Lung (tissue), 12 donors: ENCODE measurements around the gene PRDM16. TPM values are rescaled to one million over a fixed set of nuclear protein-coding genes. Genes with fewer than 3 reads are reported as not detected.

Experiments
- ATAC-seq: fragments of 200-7000 bp; cut with Tn5 transposase; one replicate; pipeline ENCODE4 v1.9.1; 2020; ENCODE audit warnings: moderate number of reproducible peaks; ENCODE audit not compliant: insufficient read depth, low FRiP score
- DNase-seq, 3 donors: peaks; one replicate each; pipeline ENCODE4 v3.0.0-alpha.2; 2013 to 2017
- H3K27ac ChIP-seq, 2 donors: one replicate each; pipeline ENCODE4 v1.5.1; 2013; ENCODE audit warnings: mild to moderate bottlenecking in 2 of 2, moderate library complexity in 2 of 2, control low read depth in 1 of 2, inconsistent platforms in 1 of 2, low read depth in 1 of 2, low read length in 1 of 2
- H3K27me3 ChIP-seq, 3 donors: one replicate each; pipeline ENCODE4 v1.5.1; 2013; ENCODE audit warnings: low read length in 2 of 3; ENCODE audit not compliant: control insufficient read depth in 3 of 3, insufficient read depth in 3 of 3
- H3K36me3 ChIP-seq, 4 donors: one replicate each; pipeline ENCODE4 v1.5.1; 2013; ENCODE audit warnings: low read length in 4 of 4, mild to moderate bottlenecking in 1 of 4, moderate library complexity in 1 of 4; ENCODE audit not compliant: control insufficient read depth in 4 of 4, insufficient read depth in 4 of 4
- H3K4me1 ChIP-seq, 5 donors: one replicate each; pipeline ENCODE4 v1.5.1; 2013; ENCODE audit warnings: low read length in 5 of 5, mild to moderate bottlenecking in 2 of 5, moderate library complexity in 1 of 5; ENCODE audit not compliant: control insufficient read depth in 5 of 5, insufficient read depth in 5 of 5
- H3K4me3 ChIP-seq: one replicate; pipeline ENCODE4 v1.5.1; 2013; ENCODE audit warnings: mild to moderate bottlenecking, control low read depth, moderate library complexity
- H3K9ac ChIP-seq, 2 donors: one replicate each; pipeline ENCODE4 v1.5.1; 2013; ENCODE audit warnings: low read length in 2 of 2, control low read depth in 1 of 2; ENCODE audit not compliant: insufficient read depth in 1 of 2
- H3K9me3 ChIP-seq, 4 donors: one replicate each; pipeline ENCODE4 v1.5.1; 2013; ENCODE audit warnings: low read length in 3 of 4, mild to moderate bottlenecking in 1 of 4, moderate library complexity in 1 of 4; ENCODE audit not compliant: control insufficient read depth in 4 of 4, insufficient read depth in 3 of 4
- WGBS, 2 donors: extraction: QIAGEN DNeasy Blood & Tissue Kit; methylation state at CpG; one replicate each; pipeline ENCODE4 v1.1.7; 2013; 5-methylcytosine and 5-hydroxymethylcytosine counted together
- polyA plus RNA-seq, 2 donors: library from polyadenylated mRNA; stranded (reverse); fragments of 200-250 nt; gene quantifications; one replicate each; pipeline ENCODE4 v1.2.1, GENCODE V29; 2013
- total RNA-seq, 2 donors: library from RNA; depleted of rRNA in 1 of 2; stranded (reverse); fragments of >200 nt in 1 of 2; gene quantifications; one replicate each; pipeline ENCODE4 v1.2.1, GENCODE V29; 2014 to 2021
- TF ChIP-seq, protein P1 (sequence below): IDR thresholded peaks from 2 replicates; pipeline ENCODE4 v1.5.1; 2012; ENCODE audit warnings: mild to moderate bottlenecking; ENCODE audit errors: control extremely low read depth, extremely low read depth
- donor health status: control.
- donor health status: control.
- donor health status: Bipolar disorder and iron deficiency.
- donor health status: healthy.
- donor health status: DM: yes; HTN: yes; CAD: no.

The PRDM16 gene
- total and polyA plus RNA-seq, 4 donors: 2.4 to 36.5 (median 13.1) TPM

DNA sequence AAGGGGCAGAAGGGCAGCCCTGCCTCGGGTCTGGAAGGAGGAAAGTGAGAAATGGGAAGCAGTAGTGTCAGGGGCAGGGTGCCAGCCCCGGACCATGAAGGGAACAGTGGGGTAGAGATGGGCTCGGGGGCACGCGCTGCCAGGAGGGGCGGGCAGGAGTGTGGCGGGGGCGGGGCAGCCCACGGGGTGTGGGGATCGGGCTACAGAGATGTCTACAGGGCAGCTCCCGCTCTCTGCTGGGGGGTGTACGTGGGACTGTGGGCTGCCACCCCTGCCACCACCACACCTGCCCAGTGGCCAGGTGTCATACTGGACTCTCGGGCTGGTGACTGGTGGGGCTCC is 392.9 kb downstream of the PRDM16 start:
- Histone ChIP-seq H3K27me3 (no peaks in the 10 kb centered on the region), H3K9ac (no peak overlapping the region), H3K27ac (no peak overlapping the region), H3K36me3 (no peaks in the 10 kb centered on the region), H3K9me3 (no peaks in the 10 kb centered on the region), H3K4me3 (no peak overlapping the region), H3K4me1 (peaks cover 0 to 11% (median 4%) of the 10 kb centered on the region in 5 donors)
- DNase-seq (no peak), ATAC-seq (no peak)
- TF ChIP-seq, protein P1, sequence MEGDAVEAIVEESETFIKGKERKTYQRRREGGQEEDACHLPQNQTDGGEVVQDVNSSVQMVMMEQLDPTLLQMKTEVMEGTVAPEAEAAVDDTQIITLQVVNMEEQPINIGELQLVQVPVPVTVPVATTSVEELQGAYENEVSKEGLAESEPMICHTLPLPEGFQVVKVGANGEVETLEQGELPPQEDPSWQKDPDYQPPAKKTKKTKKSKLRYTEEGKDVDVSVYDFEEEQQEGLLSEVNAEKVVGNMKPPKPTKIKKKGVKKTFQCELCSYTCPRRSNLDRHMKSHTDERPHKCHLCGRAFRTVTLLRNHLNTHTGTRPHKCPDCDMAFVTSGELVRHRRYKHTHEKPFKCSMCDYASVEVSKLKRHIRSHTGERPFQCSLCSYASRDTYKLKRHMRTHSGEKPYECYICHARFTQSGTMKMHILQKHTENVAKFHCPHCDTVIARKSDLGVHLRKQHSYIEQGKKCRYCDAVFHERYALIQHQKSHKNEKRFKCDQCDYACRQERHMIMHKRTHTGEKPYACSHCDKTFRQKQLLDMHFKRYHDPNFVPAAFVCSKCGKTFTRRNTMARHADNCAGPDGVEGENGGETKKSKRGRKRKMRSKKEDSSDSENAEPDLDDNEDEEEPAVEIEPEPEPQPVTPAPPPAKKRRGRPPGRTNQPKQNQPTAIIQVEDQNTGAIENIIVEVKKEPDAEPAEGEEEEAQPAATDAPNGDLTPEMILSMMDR: no peak
- WGBS, 2 donors: 91 to 92% methylated on average over 13 of the region's 13 CpGs

DNA sequence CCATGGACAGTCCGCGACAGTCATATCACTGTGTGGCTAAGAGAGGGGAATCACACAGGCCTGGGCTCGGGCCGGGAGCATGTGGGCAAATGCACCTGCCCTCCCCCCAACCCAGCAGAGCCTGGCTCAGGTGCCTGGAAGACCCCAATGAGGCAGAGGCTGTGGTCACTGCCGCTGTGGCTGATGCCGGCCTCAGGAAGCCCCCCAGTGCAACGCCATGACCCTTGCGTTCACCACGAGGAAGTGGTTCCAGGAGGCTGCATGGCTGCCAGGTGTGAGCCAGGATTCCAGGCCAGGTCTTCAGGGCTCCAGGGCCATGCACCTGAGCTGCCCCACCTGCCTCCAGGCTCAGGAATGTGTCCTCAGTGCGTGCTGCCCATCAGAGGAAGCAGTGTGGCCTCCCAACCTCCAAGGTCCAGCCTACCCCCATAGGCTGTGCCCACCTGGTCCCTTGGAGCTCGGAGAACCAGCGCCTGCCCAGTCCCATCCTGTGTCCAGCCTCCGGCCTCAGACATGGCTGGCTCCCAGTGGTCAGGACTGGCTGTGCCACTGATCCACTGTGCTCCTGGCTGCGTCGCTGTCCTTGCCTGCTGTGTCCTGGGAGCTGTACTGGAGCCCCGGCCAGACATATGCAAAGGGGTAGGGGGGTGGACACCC is 393.5 kb downstream of the PRDM16 start:
- Histone ChIP-seq H3K27ac (no peak overlapping the region), H3K9ac (no peak overlapping the region), H3K27me3 (no peaks in the 10 kb centered on the region), H3K4me3 (no peak overlapping the region), H3K36me3 (no peaks in the 10 kb centered on the region), H3K9me3 (no peaks in the 10 kb centered on the region), H3K4me1 (peaks cover 0 to 14% (median 0%) of the 10 kb centered on the region in 5 donors)
- no peak for ATAC-seq
- WGBS, 2 donors: 85 to 91% methylated on average over 16 of the region's 16 CpGs
- no peak for DNase-seq
- TF ChIP-seq, protein P1: no peak

DNA sequence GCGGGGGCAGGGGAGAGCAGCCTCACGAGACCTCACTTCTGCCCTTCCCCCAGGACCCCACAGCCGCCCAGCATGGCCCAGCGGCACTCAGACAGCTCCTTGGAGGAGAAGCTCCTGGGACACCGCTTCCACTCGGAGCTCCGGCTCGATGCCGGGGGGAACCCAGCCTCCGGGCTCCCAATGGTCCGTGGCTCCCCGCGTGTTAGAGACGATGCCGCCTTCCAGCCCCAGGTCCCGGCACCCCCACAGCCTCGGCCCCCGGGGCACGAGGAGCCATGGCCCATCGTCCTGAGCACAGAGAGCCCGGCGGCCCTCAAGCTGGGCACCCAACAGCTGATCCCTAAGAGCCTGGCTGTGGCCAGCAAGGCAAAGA is 394.0 kb downstream of the PRDM16 start:
- no peaks in the 10 kb centered on the region for H3K9me3 ChIP-seq
- TF ChIP-seq, protein P1: no peak
- DNase-seq (no peak), ATAC-seq (no peak)
- H3K4me1 ChIP-seq: peaks cover 0 to 12% (median 0%) of the 10 kb centered on the region in 5 donors
- 97% methylated on average over 22 of the region's 22 CpGs for WGBS, 2 donors
- no peak overlapping the region for H3K27ac ChIP-seq
- no peak overlapping the region for H3K9ac ChIP-seq
- no peak overlapping the region for H3K4me3 ChIP-seq
- no peaks in the 10 kb centered on the region for H3K27me3 ChIP-seq
- no peaks in the 10 kb centered on the region for H3K36me3 ChIP-seq

DNA sequence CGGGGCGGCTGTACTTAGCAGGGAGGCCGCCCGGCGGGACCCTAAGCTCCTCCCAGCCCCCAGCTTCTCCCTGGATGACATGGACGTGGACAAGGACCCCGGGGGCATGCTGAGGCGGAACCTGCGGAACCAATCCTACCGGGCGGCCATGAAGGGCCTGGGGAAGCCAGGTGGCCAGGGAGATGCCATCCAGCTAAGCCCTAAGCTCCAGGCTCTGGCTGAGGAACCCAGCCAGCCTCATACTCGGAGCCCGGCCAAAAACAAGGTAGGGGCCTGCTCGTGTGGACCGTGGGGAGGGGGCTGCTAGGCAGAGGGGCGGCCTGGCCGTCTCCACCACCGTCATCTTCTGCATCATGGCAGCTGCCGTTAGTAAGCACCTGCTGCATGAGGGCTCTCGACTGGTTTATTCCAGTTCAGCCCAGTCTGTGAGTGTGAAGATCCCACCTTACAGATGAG is 394.4 kb downstream of the PRDM16 start:
- Histone ChIP-seq H3K27me3 (no peaks in the 10 kb centered on the region), H3K4me3 (no peak overlapping the region), H3K4me1 (peaks cover 0 to 8% (median 0%) of the 10 kb centered on the region in 5 donors), H3K9ac (no peak overlapping the region), H3K27ac (no peak overlapping the region), H3K36me3 (no peaks in the 10 kb centered on the region), H3K9me3 (no peaks in the 10 kb centered on the region)
- TF ChIP-seq, protein P1: no peak
- ATAC-seq (no peak), DNase-seq (no peak)
- WGBS, 2 donors: 93 to 94% methylated on average over 20 of the region's 20 CpGs
